Measurements from ENCODE around the gene KRTAP4-4.
A peak's percentile ranks its signal among the peaks of the same experiment; 100 is the strongest.
"Not testable (repeated sequence)": the region's sequence is repeated elsewhere in the genome, so short reads cannot be mapped to it uniquely, and the experiment has no call there.

The KRTAP4-4 gene

GRCh38 chr17:41160648-41161047 is at the start of gene KRTAP4-4:
Gene KRTAP4-4, minus strand, starts transcription at chr17:41160748. Its CDS starts 57 bp downstream, at chr17:41160691.
- no peak for DNase-seq (ENCODE audit: low read depth)
- H3K4me3 ChIP-seq (ENCODE audit: low read depth, low read length) = no peak within 1 kb of the TSS
- no peak for TF ChIP-seq CTCF (IDR thresholded peaks at IDR 0.05; ENCODE audit: insufficient read depth, low read depth, low read length, missing control alignments)

- H3K4me3 ChIP-seq (ENCODE audit: low read depth, low read length) = no peak overlapping the region
- DNase-seq (ENCODE audit: low read depth) = no peak
- TF ChIP-seq CTCF (IDR thresholded peaks at IDR 0.05; ENCODE audit: insufficient read depth, low read depth, low read length, missing control alignments) = no peak
These were observed 39.0 kb upstream of the KRTAP4-4 start for GRCh38 chr17:41199421-41200078.

GRCh38 chr17:41196068-41196467 is 35.5 kb upstream of the KRTAP4-4 start:
- TF ChIP-seq CTCF (IDR thresholded peaks at IDR 0.05; ENCODE audit: insufficient read depth, low read depth, low read length, missing control alignments) = no peak
- no peak overlapping the region for H3K4me3 ChIP-seq (ENCODE audit: low read depth, low read length)

GRCh38 chr17:41190328-41190727 is 29.8 kb upstream of the KRTAP4-4 start:
- no peak for DNase-seq (ENCODE audit: low read depth)
- no peak for TF ChIP-seq CTCF (IDR thresholded peaks at IDR 0.05; ENCODE audit: insufficient read depth, low read depth, low read length, missing control alignments)

More at GRCh38 chr17:41196068-41196467, 35.5 kb upstream of the KRTAP4-4 start:
- DNase-seq (ENCODE audit: low read depth) = peak; percentile 37

GRCh38 chr17:41189837-41190318 is 29.3 kb upstream of the KRTAP4-4 start, which contains the start of gene KRTAP9-1:
Gene KRTAP9-1, plus strand, starts transcription at chr17:41189887. Its CDS starts 0 bp downstream, at chr17:41189887.
- H3K4me3 ChIP-seq (ENCODE audit: low read depth, low read length); DNase-seq (ENCODE audit: low read depth): not testable (repeated sequence)

More at GRCh38 chr17:41190328-41190727, 29.8 kb upstream of the KRTAP4-4 start:
- no peak overlapping the region for H3K4me3 ChIP-seq (ENCODE audit: low read depth, low read length)

- no peak for DNase-seq (ENCODE audit: low read depth)
- no peak for TF ChIP-seq CTCF (IDR thresholded peaks at IDR 0.05; ENCODE audit: insufficient read depth, low read depth, low read length, missing control alignments)
- no peak overlapping the region for H3K4me3 ChIP-seq (ENCODE audit: low read depth, low read length)
These were observed 26.3 kb upstream of the KRTAP4-4 start for GRCh38 chr17:41186872-41187271.

GRCh38 chr17:41185001-41185400 is 24.5 kb upstream of the KRTAP4-4 start:
- DNase-seq (ENCODE audit: low read depth) = no peak
- H3K4me3 ChIP-seq (ENCODE audit: low read depth, low read length) = no peak overlapping the region
- TF ChIP-seq CTCF (IDR thresholded peaks at IDR 0.05; ENCODE audit: insufficient read depth, low read depth, low read length, missing control alignments) = no peak

All from GM12865 (cell line).